HG03354 (cell line): Measurements from ENCODE around the gene C9orf85.

Experiments
- ATAC-seq: cut with Tn5 transposase; IDR thresholded peaks from one replicate; pipeline ENCODE4 v1.9.1; 2021; ENCODE audit warnings: mild to moderate bottlenecking; ENCODE audit not compliant: unreplicated experiment, poor library complexity, severe bottlenecking

C9orf85 gene

GRCh38 chr9:71901695-71902597 is 9.5 kb upstream of the C9orf85 start:
- ATAC-seq: no peak

GRCh38 chr9:71904076-71904475 is 7.4 kb upstream of the C9orf85 start:
- ATAC-seq: no peak

DNA sequence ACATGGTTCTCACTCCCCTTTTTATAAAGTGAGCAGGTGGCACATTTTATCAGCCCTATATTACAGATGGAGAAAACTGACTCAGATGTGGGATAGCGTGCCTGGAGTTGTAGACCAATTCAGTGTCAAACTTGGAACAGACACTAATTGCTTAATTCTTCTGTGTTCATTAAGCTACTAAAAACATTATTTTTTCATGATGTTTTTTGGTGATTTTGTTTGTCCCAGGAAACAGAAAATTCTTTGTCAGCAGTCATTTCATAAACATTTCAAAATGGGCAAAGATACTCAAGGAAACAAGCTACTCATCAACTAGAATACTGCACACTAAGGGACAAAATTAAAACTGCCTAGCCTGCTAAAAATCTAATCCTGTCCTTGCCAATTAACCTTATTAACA is 2.6 kb upstream of the C9orf85 start:
- no peak for ATAC-seq

DNA sequence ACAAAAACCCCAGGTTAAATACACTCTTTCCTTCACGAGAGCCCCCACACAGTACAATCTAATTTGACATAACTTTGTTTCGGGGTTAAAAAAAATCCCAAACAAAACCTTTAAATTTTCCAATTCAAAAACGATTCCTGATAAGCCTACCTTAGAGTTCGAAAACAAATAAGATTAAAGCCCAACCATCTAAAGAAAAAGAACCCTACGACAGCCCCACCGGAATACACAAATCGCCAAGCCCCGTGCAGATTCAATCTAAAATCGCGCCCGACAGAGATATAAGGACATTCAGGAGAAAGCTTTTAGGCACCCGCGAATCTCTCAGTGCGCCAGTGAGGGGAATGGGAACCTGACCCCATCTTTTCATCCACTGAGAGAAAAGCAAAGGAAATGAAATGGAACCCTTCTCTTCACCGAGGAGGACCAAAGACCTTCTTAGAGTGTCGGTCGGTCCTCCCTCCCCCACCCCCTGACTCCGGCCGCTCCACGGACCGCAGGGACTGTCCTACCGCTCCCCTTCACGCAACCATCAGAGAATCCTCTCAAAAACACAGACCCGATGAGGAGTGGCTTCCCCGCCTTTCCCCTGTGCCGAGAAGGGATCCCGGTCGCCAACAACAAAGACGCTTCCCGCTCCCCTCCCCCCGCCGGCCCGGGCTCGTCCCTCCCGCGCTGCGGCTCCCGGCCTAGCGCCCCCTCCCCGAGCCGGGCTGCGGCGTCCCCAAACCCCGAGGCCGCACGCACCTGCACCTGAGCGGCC is 1.4 kb upstream of the C9orf85 start:
- no peak for ATAC-seq

DNA sequence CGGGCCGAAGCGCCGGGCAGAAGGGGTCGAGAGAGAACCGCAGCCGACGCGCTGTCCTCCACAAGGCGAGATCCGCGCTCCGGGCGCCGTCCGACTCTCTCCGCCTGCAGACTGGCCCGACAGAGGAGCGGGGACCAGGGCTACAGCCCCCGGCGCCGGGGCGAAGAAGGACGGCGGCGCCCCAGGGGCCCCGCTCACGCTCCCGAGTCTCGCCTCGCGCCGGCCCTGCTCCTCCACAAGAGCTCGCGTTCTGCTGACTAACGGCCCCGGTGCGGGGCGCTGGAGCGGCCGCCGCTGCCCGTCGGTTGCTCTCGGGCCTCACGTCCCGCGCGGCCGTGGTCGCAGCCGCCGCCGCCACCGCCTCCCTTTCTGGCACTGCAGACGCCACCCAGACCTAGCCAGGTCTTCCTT is 784 bp upstream of the C9orf85 start:
- ATAC-seq: peak; percentile 20

GRCh38 chr9:71911908-71912335 is 483 bp downstream of the C9orf85 start:
- ATAC-seq: no peak

GRCh38 chr9:71915495-71915894 is 4.1 kb downstream of the C9orf85 start:
- no peak for ATAC-seq

DNA sequence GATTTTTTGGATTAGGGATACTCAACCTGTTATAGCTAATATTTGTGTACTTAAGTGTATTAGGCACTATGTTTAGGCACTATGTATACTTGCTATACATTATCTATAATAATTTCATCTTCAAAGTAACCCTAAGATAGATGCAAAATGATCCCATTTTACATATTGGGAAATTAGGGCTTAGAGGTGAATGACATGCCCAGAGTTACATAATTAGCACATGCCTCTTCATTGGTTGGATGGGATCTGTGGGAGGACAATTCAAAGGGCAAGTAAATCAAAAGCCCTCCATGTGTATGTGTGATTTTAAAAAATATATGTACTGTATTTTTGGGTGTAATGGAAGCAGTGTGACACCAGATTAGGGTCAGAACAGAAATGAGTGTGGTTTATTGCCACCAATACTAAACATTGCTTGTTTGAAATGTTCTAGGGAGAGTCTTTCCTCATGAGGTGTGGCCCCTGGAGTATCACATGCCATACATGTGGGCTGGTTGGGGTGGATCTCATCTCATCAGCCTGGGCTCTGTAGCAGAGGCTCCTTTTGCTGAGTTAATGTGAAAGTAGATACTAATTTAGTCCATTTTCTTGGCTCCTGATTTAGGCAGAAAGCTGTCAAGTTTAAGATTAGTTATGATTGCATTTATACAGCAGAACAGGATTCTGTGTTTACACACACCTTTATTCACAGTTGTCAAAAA is 5.5 kb downstream of the C9orf85 start:
- no peak for ATAC-seq

DNA sequence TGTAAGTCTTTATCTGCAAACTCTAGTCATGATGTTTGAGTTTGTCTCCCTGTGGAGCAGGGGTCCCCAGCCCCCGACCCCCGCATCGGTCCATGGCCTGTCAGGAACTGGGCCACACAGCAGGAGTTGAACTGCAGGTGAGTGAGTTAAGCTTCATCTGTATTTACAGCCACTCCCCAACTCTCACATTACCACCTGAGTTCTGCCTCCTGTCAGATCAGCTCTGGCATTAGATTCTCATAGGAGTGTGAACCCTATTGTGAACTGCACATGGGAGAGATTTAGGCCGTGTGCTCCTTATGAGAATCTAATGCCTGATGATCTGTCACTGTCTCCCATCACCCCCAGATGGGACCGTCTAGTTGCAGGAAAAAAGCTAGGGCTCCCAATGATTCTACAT is 7.0 kb downstream of the C9orf85 start:
- no peak for ATAC-seq

DNA sequence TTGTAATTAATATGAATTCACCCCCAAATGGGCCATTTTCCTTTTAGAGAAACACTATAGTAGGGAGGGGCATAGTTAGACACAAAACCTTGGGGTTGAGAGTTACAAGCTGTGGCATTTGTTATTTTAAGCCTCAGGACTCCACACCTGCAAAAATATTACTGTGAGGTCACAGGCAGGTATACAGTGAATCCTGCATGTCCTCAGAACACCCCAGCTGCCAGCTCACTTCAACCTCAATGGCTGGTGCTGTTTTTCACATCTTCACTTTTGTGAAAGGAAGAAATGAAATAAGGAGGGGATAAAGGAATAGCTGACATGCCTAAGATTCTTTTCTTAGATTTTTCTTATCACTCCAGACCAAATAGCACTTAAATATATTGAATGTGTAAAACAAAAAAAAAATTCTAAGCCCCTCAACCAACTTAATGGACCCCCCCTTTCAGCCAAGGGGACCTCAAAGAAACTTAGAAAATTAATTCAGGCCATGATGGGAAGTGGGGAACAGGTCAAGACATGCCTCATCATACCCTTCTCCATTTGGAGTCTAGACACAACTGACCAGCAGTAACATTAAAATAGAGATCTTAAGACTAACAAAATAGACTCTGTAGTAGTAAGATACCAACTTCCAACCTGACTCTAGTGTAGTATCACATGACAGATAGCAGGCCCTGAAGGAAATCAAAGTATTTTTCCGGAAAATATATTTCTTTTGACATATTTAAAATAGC is 9.2 kb downstream of the C9orf85 start:
- no peak for ATAC-seq

- ATAC-seq: no peak
Measured at GRCh38 chr9:71921190-71921814, 9.9 kb downstream of the C9orf85 start.

- ATAC-seq: no peak
Measured at GRCh38 chr9:71924576-71924975, 13.1 kb downstream of the C9orf85 start.

DNA sequence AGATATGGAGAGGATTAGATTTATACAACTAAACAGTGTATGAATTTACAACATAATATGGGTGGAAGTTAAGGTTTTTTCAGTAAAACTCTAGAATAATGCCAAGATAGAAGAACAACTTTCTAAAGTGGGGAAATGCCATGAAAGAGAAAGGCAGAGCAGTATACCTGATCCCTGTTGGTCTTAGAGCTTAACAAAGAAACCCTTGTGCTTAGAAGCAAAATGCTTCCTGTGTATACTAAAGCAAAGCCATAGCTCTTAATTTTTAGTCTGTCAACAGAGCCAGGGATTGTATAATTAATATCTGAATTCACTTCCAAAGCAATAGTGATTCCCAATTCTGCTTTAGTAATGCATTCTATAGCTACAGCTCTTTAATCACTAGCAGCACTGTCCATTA is 14.4 kb downstream of the C9orf85 start:
- ATAC-seq: no peak

DNA sequence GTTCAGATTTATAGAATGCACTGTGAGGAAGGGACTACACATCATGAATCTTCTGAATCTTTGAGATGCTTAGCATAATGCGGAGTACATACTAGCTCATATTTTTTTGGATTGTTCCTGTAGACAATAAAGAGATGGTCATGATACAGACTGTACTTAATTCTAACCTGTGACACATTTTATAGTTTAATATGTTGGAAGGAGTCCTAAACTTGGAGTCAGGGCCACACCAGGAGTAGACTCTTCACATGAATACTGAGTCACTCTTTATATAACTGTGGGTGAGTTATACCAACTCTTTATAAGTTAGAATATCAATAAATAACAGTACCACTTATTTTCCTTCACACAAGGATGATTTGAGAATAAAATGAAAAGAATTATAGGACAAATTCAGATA is 16.9 kb downstream of the C9orf85 start:
- ATAC-seq: no peak

GRCh38 chr9:71928806-71929205 is 17.4 kb downstream of the C9orf85 start:
- ATAC-seq: no peak

DNA sequence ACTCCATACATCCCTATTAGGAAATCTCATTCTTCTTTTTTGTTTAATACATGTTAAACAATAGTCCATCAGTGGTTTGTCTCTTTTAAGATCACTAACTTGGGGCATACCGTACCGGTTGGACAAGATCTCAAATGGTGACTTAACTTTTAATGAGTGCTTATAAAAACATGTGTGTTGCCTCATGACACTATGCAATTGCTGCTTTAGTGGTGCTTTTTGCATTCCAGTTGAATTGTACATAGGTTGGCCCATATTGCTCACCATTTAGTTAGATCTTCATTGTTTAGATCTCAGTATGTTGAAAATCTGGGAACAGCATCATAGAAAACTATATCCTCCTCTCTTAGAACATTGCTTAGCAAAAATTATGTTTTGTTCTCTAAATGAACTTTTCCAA is 17.8 kb downstream of the C9orf85 start:
- ATAC-seq: no peak

GRCh38 chr9:71929791-71930440 is 18.5 kb downstream of the C9orf85 start:
- ATAC-seq: no peak

DNA sequence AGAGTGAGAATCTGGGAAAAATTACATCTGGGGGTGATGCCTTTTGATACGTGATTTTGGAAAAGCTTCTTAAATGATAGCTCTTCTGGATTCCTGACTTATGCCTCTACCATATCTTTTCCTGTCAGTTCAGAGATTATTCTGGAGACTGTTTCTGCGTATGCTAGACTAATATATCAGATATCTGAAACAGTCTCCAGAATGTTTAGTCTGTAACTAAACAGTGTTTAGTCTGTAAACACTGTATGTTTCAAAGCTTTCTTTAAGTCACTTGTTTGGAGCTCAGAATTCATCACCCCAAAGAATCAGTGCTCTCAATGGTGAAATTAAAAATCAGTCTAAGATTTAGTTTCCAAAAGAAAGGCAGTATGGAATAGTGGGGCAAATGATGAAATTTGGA is 19.7 kb downstream of the C9orf85 start:
- no peak for ATAC-seq

- no peak for ATAC-seq
Measured at GRCh38 chr9:71936066-71936465, 24.6 kb downstream of the C9orf85 start.
